ENCODE results near the gene KHDC3L. TPM values are rescaled to one million over a fixed set of nuclear protein-coding genes. Genes with fewer than 3 reads are reported as not detected.

The KHDC3L gene
- total and polyA plus RNA-seq, 2 of the 13 experiments (the other 11 are each of a cell fraction or from before 2014, with no cell fraction given) = not detected

- in situ Hi-C loops (cut with HindIII; ENCODE audit: extremely low pct_ligation_motif_present, low pct_unique_long_range_greater_than_20kb) = no loop called here
Observed at GRCh38 chr6:73342174-73342573, 20.3 kb upstream of the KHDC3L start.

More at GRCh38 chr6:73342174-73342573, 20.3 kb upstream of the KHDC3L start:
- ChIA-PET CTCF (ENCODE audit: low intra/inter-chr PET ratio, low total read pairs) (no interaction called here), POLR2A (no interaction called here)
- ATAC-seq (no peak), FAIRE-seq (no peak), DNase-seq (ENCODE audit: low spot score) (no peak)
- Histone ChIP-seq H3K79me2 (ENCODE audit: insufficient read depth, low read length) (no peaks in the 10 kb centered on the region), H3K27me3 (ENCODE audit: control insufficient read depth in 1 of 2, insufficient read depth in 2 of 2, low read length in 2 of 2) (0 out of 5 replicates have a peak, but pooled peaks cover 0 to 5% of the 10 kb centered on the region in 2 experiments), H2AFZ (ENCODE audit: low read length) (no peak overlapping the region), H3K36me3 (replicated peaks in 1 of 2; ENCODE audit: control insufficient read depth in 1 of 2, insufficient read depth in 2 of 2, low read length in 2 of 2) (no peaks in the 10 kb centered on the region), H3K9ac (ENCODE audit: insufficient read depth, low read depth, low read length) (no peak overlapping the region), H3K27ac (ENCODE audit: extremely low read length, insufficient read depth, low read length) (no peak overlapping the region), H3K4me2 (ENCODE audit: low read depth, low read length) (no peak overlapping the region), H3K4me3 (replicated peaks in 1 of 3; ENCODE audit: insufficient read depth in 1 of 3, low read depth in 2 of 3, low read length in 3 of 3) (no peak overlapping the region), H4K20me1 (ENCODE audit: insufficient read depth, low read length) (no peaks in the 10 kb centered on the region), H3K4me1 (ENCODE audit: insufficient read depth, low read length) (no peaks in the 10 kb centered on the region), H3K9me3 (ENCODE audit: low read length) (no peaks in the 10 kb centered on the region)
- no peak for TF ChIP-seq HCFC1 (IDR thresholded peaks at IDR 0.05; ENCODE audit: low read depth, low read length)
- no peak for TF ChIP-seq XBP1 (CRISPR knock-in tag; IDR thresholded peaks at IDR 0.05)
- TF ChIP-seq PCBP1 (IDR thresholded peaks at IDR 0.05; ENCODE audit: borderline replicate concordance, low read depth, low read length) = 0 out of 2 replicates have a peak, but pooled peaks have one; percentile 62
- TF ChIP-seq MTF2 (CRISPR knock-in tag; IDR thresholded peaks at IDR 0.05; ENCODE audit: borderline replicate concordance) = no peak
- no peak for TF ChIP-seq ZNF598 (CRISPR knock-in tag; IDR thresholded peaks at IDR 0.05; ENCODE audit: borderline replicate concordance)
- no peak for TF ChIP-seq MED13 (CRISPR knock-in tag; IDR thresholded peaks at IDR 0.05)
- peak; percentile 94 for TF ChIP-seq HNRNPK (IDR thresholded peaks at IDR 0.05; ENCODE audit: low read depth, low read length, poor library complexity, severe bottlenecking)
- TF ChIP-seq DR1 (CRISPR knock-in tag; IDR thresholded peaks at IDR 0.05) = no peak
- TF ChIP-seq TMF1 (CRISPR knock-in tag; IDR thresholded peaks at IDR 0.05; ENCODE audit: low read depth) = no peak
- no peak for TF ChIP-seq ZNF670 (CRISPR knock-in tag; IDR thresholded peaks at IDR 0.05; ENCODE audit: borderline replicate concordance)
- no peak for TF ChIP-seq SRSF9 (IDR thresholded peaks at IDR 0.05; ENCODE audit: borderline replicate concordance, insufficient read depth, low read depth, low read length, poor library complexity, severe bottlenecking)
- no peak for TF ChIP-seq RFXANK (CRISPR knock-in tag; IDR thresholded peaks at IDR 0.05)
- TF ChIP-seq ZNF234 (CRISPR knock-in tag; conservative IDR thresholded peaks at IDR 0.05) = no peak
- TF ChIP-seq HBP1 (CRISPR knock-in tag; IDR thresholded peaks at IDR 0.05; ENCODE audit: low read depth) = no peak
- no peak for TF ChIP-seq EHMT2 (IDR thresholded peaks at IDR 0.05; ENCODE audit: borderline replicate concordance, low read depth, low read length)
- TF ChIP-seq AKNA (CRISPR knock-in tag; IDR thresholded peaks at IDR 0.05; ENCODE audit: borderline replicate concordance) = no peak
- no TSS peak for BruUV-seq (replicated peaks)
- WGBS (ENCODE audit: low lambda C conversion rate) = 61% methylated on average over 5 of the region's 5 CpGs
- intact Hi-C loops (cut with micrococcal nuclease; ENCODE audit: unreplicated experiment) = no loop called here
